Central memory CD8-positive, alpha-beta T cell (primary cell): ENCODE results near the gene YJEFN3.
A peak's percentile ranks its signal among the peaks of the same experiment; 100 is the strongest.

ENCODE experiments used
- ATAC-seq: fragments of 150-1000 bp; cut with Tn5 transposase; replicated peaks from 2 replicates; pipeline ENCODE4 v1.10.0; 2022; ENCODE audit warnings: mild to moderate bottlenecking, moderate FRiP score, moderate number of reproducible peaks; ENCODE audit not compliant: poor library complexity, severe bottlenecking; ENCODE audit errors: extremely low read depth
- DNase-seq, 2 donors: peaks; one replicate each; pipeline ENCODE4 v3.0.0; 2021; ENCODE audit warnings: low spot score in 2 of 2
- H3K27ac Mint-ChIP-seq: one replicate; pipeline ENCODE4 v1.8.0; 2022; ENCODE audit warnings: low read depth, mild to moderate bottlenecking, moderate library complexity, mixed read lengths
- H3K27me3 Mint-ChIP-seq: one replicate; pipeline ENCODE4 v1.8.0; 2022; ENCODE audit warnings: mixed read lengths
- H3K36me3 Mint-ChIP-seq: one replicate; pipeline ENCODE4 v1.8.0; 2022; ENCODE audit warnings: mild to moderate bottlenecking, moderate library complexity, mixed read lengths; ENCODE audit not compliant: insufficient read depth
- H3K4me1 Mint-ChIP-seq: one replicate; pipeline ENCODE4 v1.8.0; 2022; ENCODE audit warnings: mixed read lengths
- H3K4me3 Mint-ChIP-seq: one replicate; pipeline ENCODE4 v1.8.0; 2022; ENCODE audit warnings: mild to moderate bottlenecking, moderate library complexity, mixed read lengths
- H3K9me3 Mint-ChIP-seq: one replicate; pipeline ENCODE4 v1.8.0; 2022; ENCODE audit warnings: mixed read lengths

The YJEFN3 gene

GRCh38 chr19:19549804-19550464 lies 21.2 kb downstream of the YJEFN3 start:
- H3K9me3 Mint-ChIP-seq = no peaks in the 10 kb centered on the region
- H3K27me3 Mint-ChIP-seq = no peaks in the 10 kb centered on the region
- no peak overlapping the region for H3K4me3 Mint-ChIP-seq
- ATAC-seq = no peak
- H3K4me1 Mint-ChIP-seq = peaks cover 5% of the 10 kb centered on the region
- no peak for DNase-seq
- H3K36me3 Mint-ChIP-seq = peaks cover 5% of the 10 kb centered on the region
- H3K27ac Mint-ChIP-seq = no peak overlapping the region

GRCh38 chr19:19550485-19550929 lies 21.8 kb downstream of the YJEFN3 start:
- H3K9me3 Mint-ChIP-seq = no peaks in the 10 kb centered on the region
- no peak for DNase-seq
- H3K4me3 Mint-ChIP-seq = no peak overlapping the region
- no peaks in the 10 kb centered on the region for H3K27me3 Mint-ChIP-seq
- H3K36me3 Mint-ChIP-seq = peaks cover 3% of the 10 kb centered on the region
- no peak overlapping the region for H3K27ac Mint-ChIP-seq
- ATAC-seq = no peak
- H3K4me1 Mint-ChIP-seq = peaks cover 5% of the 10 kb centered on the region

- ATAC-seq (no peak), DNase-seq (no peak)
- Mint-ChIP-seq H3K27me3 (no peaks in the 10 kb centered on the region), H3K9me3 (no peaks in the 10 kb centered on the region), H3K36me3 (peaks cover 6% of the 10 kb centered on the region), H3K27ac (no peak overlapping the region), H3K4me3 (no peak overlapping the region), H3K4me1 (peaks cover 5% of the 10 kb centered on the region)
Observed at GRCh38 chr19:19550972-19551852, 22.5 kb downstream of the YJEFN3 start.

- DNase-seq (no peak), ATAC-seq (no peak)
- Mint-ChIP-seq H3K4me3 (no peak overlapping the region), H3K27me3 (no peaks in the 10 kb centered on the region), H3K36me3 (peaks cover 4% of the 10 kb centered on the region), H3K9me3 (no peaks in the 10 kb centered on the region), H3K4me1 (peaks cover 5% of the 10 kb centered on the region), H3K27ac (no peak overlapping the region)
Observed at GRCh38 chr19:19551853-19552192, 23.1 kb downstream of the YJEFN3 start.

- Mint-ChIP-seq H3K4me3 (no peak overlapping the region), H3K9me3 (no peaks in the 10 kb centered on the region), H3K27me3 (no peaks in the 10 kb centered on the region), H3K36me3 (peaks cover 6% of the 10 kb centered on the region), H3K27ac (no peak overlapping the region), H3K4me1 (peaks cover 5% of the 10 kb centered on the region)
- DNase-seq = no peak
- no peak for ATAC-seq
Observed at GRCh38 chr19:19552798-19553197, 24.1 kb downstream of the YJEFN3 start.

- no peaks in the 10 kb centered on the region for H3K9me3 Mint-ChIP-seq
- no peaks in the 10 kb centered on the region for H3K27me3 Mint-ChIP-seq
- H3K27ac Mint-ChIP-seq = no peak overlapping the region
- no peak for DNase-seq
- peaks cover 6% of the 10 kb centered on the region for H3K36me3 Mint-ChIP-seq
- H3K4me1 Mint-ChIP-seq = peaks cover 5% of the 10 kb centered on the region
- no peak for ATAC-seq
- no peak overlapping the region for H3K4me3 Mint-ChIP-seq
Observed at GRCh38 chr19:19553670-19554069, 25.0 kb downstream of the YJEFN3 start.

- ATAC-seq = no peak
Observed at GRCh38 chr19:19554074-19555023, 25.6 kb downstream of the YJEFN3 start.

GRCh38 chr19:19558055-19558454 lies 29.3 kb downstream of the YJEFN3 start:
- Mint-ChIP-seq H3K4me3 (no peak overlapping the region), H3K36me3 (peaks cover 17% of the 10 kb centered on the region), H3K27me3 (no peaks in the 10 kb centered on the region), H3K9me3 (no peaks in the 10 kb centered on the region), H3K27ac (peak overlapping the region; percentile 71), H3K4me1 (peaks cover 14% of the 10 kb centered on the region)
- ATAC-seq = no peak
- no peak for DNase-seq

More at GRCh38 chr19:19554074-19555023, 25.6 kb downstream of the YJEFN3 start:
- H3K4me3 Mint-ChIP-seq = no peak overlapping the region
- peaks cover 5% of the 10 kb centered on the region for H3K4me1 Mint-ChIP-seq
- H3K27ac Mint-ChIP-seq = no peak overlapping the region
- no peaks in the 10 kb centered on the region for H3K27me3 Mint-ChIP-seq
- H3K36me3 Mint-ChIP-seq = peaks cover 6% of the 10 kb centered on the region
- H3K9me3 Mint-ChIP-seq = no peaks in the 10 kb centered on the region
- DNase-seq = peak in 1 of 2 donors; percentile 46

- H3K9me3 Mint-ChIP-seq = no peaks in the 10 kb centered on the region
- DNase-seq (no peak), ATAC-seq (no peak)
- peaks cover 20% of the 10 kb centered on the region for H3K36me3 Mint-ChIP-seq
- H3K4me3 Mint-ChIP-seq = no peak overlapping the region
- H3K27ac Mint-ChIP-seq = peak overlapping the region; percentile 42
- peaks cover 17% of the 10 kb centered on the region for H3K4me1 Mint-ChIP-seq
- H3K27me3 Mint-ChIP-seq = no peaks in the 10 kb centered on the region
Observed at GRCh38 chr19:19558636-19559035, 29.9 kb downstream of the YJEFN3 start.

- no peak for ATAC-seq
- H3K27me3 Mint-ChIP-seq = no peaks in the 10 kb centered on the region
- no peak for DNase-seq
- H3K4me3 Mint-ChIP-seq = no peak overlapping the region
- H3K36me3 Mint-ChIP-seq = peaks cover 21% of the 10 kb centered on the region
- H3K9me3 Mint-ChIP-seq = no peaks in the 10 kb centered on the region
- peaks cover 12% of the 10 kb centered on the region for H3K4me1 Mint-ChIP-seq
- no peak overlapping the region for H3K27ac Mint-ChIP-seq
Observed at GRCh38 chr19:19559931-19560330, 31.2 kb downstream of the YJEFN3 start.

- no peak for DNase-seq
- Mint-ChIP-seq H3K9me3 (no peaks in the 10 kb centered on the region), H3K4me3 (no peak overlapping the region), H3K4me1 (peaks cover 12% of the 10 kb centered on the region), H3K36me3 (peaks cover 25% of the 10 kb centered on the region), H3K27ac (peak overlapping the region; percentile 53), H3K27me3 (no peaks in the 10 kb centered on the region)
- ATAC-seq = no peak
Observed at GRCh38 chr19:19561946-19562664, 33.4 kb downstream of the YJEFN3 start.
